HG03095 (cell line): Measurements from ENCODE around the gene MAOA.

Source experiments
- ATAC-seq: cut with Tn5 transposase; IDR thresholded peaks from one replicate; pipeline ENCODE4 v1.9.1; 2021; ENCODE audit warnings: moderate library complexity; ENCODE audit not compliant: unreplicated experiment

Gene MAOA

DNA sequence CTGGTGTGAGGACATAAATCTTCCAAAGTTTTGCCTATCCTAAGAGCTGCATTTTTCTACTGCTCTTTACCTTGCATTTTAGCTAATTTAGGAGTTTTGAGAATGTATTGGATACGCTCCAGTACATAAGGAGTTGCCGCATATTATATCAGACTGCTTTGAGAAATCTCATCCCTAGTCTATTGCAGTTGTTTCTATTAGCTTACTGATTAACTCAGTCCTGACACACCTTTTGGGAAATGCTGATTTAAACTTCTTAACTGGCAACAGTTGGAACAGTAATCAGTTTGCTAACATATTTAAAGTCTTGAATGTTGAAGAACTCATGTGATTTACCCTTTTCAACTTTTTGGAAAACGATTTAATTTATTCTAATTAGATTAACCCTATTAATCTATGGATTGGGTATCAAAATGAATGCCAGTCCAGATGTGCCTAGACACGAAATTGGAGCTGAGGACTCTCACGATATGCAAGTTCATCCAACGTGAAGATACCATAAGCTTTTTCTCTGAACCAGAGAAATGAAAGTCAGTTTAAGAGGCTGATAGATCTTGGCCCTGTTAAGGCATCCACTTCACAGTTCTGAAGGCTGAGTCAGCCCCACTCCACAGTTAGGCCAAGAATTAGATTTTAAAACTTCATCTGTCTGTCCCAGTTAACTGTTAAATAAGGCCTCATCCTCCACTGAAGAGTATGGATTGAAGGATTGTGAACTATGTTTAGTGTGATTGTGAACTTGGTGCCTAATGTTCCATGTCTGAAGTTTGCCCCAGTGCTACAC is 90.0 kb downstream of the MAOA start:
- no peak for ATAC-seq

DNA sequence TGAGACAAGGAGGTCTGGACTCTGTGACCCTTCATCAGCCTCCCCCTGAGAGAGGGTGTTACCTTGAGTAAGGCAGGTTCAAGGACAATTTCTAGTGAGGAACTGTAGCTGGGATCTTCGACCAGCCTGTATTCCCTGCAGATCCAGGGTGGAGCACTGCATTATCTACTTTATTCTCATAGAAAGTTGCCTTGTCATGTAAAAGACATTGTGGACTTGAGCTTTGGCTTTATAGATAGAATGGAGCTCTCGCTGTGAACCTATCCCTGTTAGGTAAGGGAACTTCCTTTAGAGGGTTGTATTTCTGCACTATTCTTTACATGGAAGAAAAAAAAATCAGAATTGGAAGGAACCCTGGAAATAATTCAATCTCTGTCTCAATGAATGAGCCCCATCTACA is 91.4 kb downstream of the MAOA start:
- no peak for ATAC-seq

DNA sequence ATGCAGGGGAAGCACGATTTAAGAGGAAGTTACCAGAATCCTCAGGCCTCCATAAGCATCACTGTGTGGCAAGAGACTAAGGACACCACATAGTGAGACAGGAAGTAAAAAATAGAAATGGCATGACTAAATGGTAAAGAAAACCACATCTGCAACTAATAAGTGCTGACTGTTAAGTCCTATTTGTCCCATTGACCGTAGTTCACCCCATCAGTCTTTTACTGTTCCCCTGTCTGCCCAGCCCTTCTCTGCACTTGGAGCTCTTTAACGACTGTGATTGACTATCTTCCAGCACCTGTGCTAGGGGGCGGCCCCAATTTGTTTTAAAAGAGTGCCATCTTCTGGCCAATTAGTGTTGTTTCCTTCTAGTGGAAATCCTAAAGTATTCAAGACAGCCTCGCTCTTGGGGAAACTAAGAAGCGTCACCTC is 94.2 kb downstream of the MAOA start:
- peak; percentile 76 for ATAC-seq

DNA sequence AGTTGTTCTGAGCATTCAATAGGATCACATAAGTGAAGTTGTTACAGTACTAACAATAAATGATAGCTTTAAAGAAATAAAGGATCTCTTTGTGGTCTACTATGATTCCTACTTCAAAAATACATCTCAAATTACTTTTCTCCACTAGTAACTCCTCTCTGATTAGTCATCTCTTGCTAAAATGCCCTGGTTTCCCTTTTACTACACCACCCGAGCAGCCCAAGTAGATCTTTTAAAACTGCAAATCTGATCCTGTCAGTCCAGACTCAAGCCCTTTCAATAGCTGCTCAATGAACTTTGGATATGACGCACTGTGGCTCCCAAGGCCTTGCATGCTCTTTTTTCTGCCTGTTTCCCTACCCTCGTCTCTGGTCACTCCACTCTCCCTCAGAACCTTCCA is 97.5 kb downstream of the MAOA start:
- no peak for ATAC-seq

DNA sequence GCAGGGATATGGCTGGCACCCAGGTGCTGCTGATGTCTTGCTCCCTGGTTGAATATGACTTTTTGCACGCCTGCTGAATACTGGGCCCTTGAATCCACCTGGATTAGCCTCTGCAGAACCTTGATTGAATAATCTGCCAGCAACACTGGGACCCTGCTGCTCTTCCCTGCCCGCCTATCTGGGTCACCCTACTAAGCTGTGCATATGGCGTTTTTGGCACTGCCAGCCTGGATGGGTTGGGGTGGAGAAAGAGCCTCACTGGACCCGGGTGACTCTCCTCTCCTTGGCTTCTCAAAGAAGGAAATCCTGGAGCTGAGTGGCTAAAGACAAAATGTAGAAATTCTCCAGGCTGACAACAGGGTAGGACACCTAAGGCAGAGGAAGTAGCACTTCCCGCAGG is 100.0 kb downstream of the MAOA start:
- ATAC-seq = no peak

DNA sequence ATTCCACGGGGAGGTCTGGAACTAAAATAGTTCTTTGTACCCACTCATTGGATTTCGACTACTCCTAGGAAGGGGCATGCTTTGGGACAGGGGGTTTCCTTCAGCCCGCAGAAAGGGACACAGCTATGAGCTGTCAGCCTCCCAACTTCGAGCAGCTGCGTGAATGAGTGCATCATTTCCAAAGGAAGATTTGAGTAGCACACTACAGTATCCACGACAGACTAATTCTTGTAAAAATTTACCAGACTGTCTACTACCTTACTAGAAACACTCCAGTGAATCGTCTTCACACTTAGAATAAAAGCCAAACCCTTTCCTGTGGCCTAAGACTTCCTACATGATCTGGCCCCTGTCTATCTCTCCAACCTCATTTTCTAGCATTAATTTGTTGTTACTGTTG is 101.9 kb downstream of the MAOA start:
- no peak for ATAC-seq

DNA sequence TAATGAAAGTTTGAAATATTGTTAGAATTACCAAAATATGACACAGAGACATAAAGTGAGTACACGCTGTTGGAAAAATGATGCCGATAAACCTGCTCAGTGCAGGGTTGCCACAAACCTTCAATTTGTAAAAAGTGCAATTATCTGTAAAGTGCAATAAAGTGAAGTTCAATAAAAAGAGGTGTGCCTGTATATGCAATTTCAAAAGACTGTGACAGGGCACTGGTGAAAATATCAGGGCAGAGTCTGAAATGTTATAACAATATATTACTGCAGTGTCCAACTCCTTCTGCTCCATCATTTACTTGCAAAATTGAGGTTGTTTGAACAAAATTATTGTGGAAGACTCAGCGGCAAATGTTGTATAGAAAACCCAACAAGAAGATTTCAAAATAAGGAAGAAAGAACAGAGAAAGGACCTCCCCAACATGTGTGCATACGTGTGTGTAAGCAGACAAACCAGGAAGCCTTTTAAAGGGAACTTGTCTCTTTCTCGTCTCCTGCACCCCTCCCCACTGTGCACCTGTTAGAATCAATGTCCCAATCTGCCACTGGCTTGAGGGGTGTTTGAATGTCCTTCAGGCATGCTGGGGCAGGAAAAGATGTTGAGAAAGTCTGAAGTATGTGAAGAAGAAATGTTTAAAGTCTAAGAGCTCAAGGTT is 130.0 kb downstream of the MAOA start:
- no peak for ATAC-seq
